Left cardiac atrium (tissue), 4 donors: Measurements from ENCODE around the gene MOCOS. TPM values are rescaled to one million over a fixed set of nuclear protein-coding genes. Genes with fewer than 3 reads are reported as not detected.

Experiments used
- ATAC-seq, 2 donors: fragments of 200-7000 bp; cut with Tn5 transposase; one replicate each; pipeline ENCODE4 v1.9.1; 2020; ENCODE audit warnings: mild to moderate bottlenecking in 2 of 2, moderate library complexity in 2 of 2
- DNase-seq: peaks from one replicate; pipeline ENCODE4 v3.0.0-alpha.2; 2020
- intact Hi-C, 2 donors: fragments of 100-400 bp; cut with DNase I; formaldehyde crosslinking; loops; one replicate each; pipeline versions ENCODE4 v1.14.1 to v1.15.1; 2022 to 2023
- total RNA-seq, 2 donors: library from RNA; stranded (reverse); fragmentation: NEBNext Ultra II Directional; extraction: Animal tissue kit (Norgen Biotek cat#: 25700); gene quantifications; one replicate each; pipeline ENCODE4 v1.2.1, GENCODE V29; 2021
- donor health status: DM: no; HTN: yes; CAD: no.
- donor health status: DM: no; HTN: yes; CAD: no; lungs with severe emphysema.
- donor health status: DM: yes; HTN: yes; CAD: no.
- donor health status: Dilated cardiomyopathy.

Gene MOCOS
- total RNA-seq, 2 donors from 2014 or later: 0.97 to 1.4 TPM

DNA sequence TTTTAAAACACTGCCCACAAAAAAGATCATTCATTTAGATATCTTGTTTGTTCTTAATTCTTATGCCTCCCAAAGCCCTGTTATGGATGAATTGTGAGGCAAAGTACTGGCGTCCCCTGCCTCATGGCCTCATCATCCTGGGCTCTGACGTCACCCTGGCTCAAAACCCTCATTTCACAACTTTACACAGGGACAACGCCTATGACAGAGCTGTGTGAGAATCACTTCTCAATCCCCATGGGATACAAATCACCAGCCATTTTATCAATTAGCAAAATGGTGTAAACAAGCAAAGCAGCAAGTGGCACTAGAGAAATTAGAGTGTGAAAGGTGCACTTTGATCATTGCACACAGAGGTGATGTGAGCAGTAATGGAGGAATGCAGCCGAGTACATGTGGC is 126.8 kb downstream of the MOCOS start:
- DNase-seq (peak; percentile 41), ATAC-seq (no peak)
- intact Hi-C loops: no loop called here

DNA sequence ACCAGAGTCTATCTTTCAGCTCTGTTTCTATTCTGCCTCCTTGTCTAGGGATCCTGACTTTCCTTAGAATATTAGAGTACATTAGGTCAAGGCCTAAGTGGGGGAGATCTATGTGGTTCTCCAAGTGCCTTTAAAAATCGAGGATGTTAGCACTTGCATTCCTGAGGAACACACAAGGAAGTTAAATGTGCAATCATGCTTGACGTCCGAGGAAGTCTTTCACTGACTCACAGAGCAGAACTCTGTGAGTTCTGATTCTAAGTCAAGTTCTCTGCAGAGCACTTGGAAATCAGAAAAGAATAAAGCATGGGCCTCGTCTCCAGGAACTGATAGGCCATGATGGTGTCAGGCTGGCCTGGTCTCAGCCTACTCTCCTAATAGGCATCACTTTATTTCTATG is 127.5 kb downstream of the MOCOS start:
- DNase-seq (no peak), ATAC-seq (no peak)
- intact Hi-C loops: no loop called here

DNA sequence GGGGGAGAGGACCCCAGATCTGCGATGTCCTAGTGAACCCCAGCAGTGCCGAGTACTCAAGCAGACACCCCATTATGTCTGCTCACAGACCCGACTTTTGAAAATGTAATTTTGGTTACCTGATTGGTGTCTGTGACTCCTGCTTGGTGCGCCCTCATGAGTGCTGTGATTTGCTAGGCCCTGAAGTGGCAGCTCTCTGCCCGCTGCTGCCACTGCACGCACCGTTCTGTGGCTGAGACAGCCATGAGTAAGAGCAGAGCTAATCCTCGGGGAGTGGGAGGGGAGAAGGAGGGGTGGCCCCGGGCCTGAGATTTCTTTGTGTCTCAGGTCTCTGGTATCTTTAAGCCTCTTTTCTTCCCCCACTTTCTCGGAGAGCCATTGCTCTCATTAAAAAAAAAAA is 128.4 kb downstream of the MOCOS start:
- ATAC-seq (peak; percentile 63 to 87), DNase-seq (no peak)
- intact Hi-C loops: no loop called here

DNA sequence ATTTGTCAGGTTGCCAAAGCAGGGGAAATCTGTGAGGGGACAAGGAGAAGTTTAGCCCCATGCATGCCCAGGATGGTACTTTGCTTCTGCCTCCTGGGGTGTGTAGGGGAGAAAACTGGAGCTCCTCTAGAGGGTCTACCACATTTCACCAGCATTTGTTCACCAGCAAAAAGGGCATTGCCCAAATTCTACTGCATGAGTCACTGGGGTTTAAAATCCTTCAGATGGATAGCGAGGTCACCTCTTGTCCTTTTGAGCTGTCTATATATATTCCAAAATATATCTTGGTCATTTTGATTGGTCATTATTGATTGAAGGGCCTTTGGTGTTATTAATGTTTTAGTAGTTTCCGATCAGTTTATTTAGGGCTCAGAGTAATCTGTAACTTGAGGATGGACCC is 128.9 kb downstream of the MOCOS start:
- no peak for ATAC-seq
- DNase-seq: no peak
- intact Hi-C loops: no loop called here

Other genes starting within 250 kb of the MOCOS start
- gene RPRD1A, start 119.9 kb upstream of the MOCOS start, total RNA-seq: 10 to 100 TPM; 43.0 to 43.1 TPM
- 10 to 100 TPM; 17.6 to 19.3 TPM for gene SLC39A6, start 58.2 kb upstream of the MOCOS start, total RNA-seq
- gene ELP2, start 57.6 kb upstream of the MOCOS start, total RNA-seq: 10 to 100 TPM; 41.4 to 55.7 TPM
- 100 to 1,000 TPM; 117 to 119 TPM for gene FHOD3, start 110.2 kb downstream of the MOCOS start, total RNA-seq